HFF-Myc (cell line): Measurements from ENCODE around the gene SMTNL1.

Experiments
- DNase-seq: peaks from one replicate; pipeline ENCODE4 v3.0.0-alpha.2; 2011; ENCODE audit warnings: low read depth; ENCODE audit errors: extremely low read depth
- H3K4me3 ChIP-seq: replicated peaks from 2 replicates; pipeline ENCODE4 v1.5.1; 2011; ENCODE audit warnings: low read depth, mild to moderate bottlenecking, control low read depth, low read length
- CTCF ChIP-seq: IDR thresholded peaks from 2 replicates; pipeline ENCODE4 v1.5.1; 2012; ENCODE audit warnings: mild to moderate bottlenecking, low read depth, low read length, control low read depth; ENCODE audit errors: missing control alignments

Gene SMTNL1

GRCh38 chr11:57551941-57552340, 14.5 kb downstream of the SMTNL1 start:
- no peak for TF ChIP-seq CTCF
- no peak overlapping the region for H3K4me3 ChIP-seq
- no peak for DNase-seq

DNA sequence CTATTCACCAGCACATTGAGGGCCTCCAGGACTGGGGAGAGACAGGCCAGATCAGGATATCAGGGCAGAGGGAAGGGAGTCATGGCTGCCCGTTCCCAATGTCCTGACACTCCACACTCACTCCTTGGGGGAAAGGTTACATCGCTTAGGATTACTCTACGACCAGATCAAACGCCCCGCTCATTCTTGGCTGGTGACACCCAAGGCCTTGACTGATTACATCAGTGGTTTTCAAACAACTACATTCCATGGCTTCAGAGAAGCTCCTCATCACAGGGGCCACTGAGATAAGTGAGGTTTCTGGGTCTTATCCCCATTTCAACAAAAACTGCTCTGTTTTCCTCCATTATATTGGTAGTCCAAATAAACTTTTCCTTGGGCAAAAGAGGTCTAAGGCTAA, 15.1 kb downstream of the SMTNL1 start:
- DNase-seq, result no peak
- no peak for TF ChIP-seq CTCF
- no peak overlapping the region for H3K4me3 ChIP-seq

DNA sequence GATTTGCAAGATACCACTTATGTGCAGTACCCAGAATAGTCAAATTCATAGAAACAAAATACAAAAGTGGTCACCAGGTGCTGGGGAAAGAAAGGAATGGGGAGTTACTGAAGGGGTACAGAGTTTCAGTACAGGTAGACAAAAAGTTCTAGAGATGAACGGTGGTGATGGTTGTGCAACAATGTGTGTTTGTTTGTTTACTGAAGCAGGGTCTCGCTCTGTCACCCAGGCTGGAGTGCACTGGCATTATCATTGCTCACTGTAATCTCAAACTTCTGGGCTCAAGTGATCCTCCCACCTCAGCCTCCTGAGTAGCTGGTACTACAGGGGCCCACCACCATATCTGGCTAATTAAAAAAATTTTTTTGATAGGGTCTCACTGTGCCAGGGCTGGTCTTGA, 18.0 kb downstream of the SMTNL1 start:
- no peak for TF ChIP-seq CTCF
- H3K4me3 ChIP-seq, result no peak overlapping the region
- no peak for DNase-seq

- TF ChIP-seq CTCF, result no peak
- no peak overlapping the region for H3K4me3 ChIP-seq
- DNase-seq, result no peak
Measured at GRCh38 chr11:57556041-57556440, 18.6 kb downstream of the SMTNL1 start.

- H3K4me3 ChIP-seq, result no peak overlapping the region
- no peak for DNase-seq
- no peak for TF ChIP-seq CTCF
Measured at GRCh38 chr11:57560146-57560545, 22.8 kb downstream of the SMTNL1 start.

DNA sequence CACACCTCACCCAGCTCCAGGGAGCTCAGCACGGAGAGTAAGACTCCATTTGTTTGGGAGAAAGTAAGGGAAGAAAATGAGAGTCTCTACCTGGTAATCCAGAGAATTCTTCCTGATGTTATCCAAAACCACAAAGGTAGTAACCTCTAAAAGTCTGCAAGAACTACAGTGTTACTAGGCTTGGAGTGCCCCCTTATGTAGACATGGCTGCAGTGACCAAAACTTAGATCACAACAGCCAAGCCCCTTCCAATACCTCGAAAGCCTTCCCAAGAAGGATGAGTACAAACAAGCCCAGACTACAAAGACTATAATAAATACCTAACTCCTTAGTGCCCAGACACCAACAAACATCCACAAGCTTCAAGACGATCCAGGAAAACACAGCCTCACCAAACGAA, 25.2 kb downstream of the SMTNL1 start:
- DNase-seq, result no peak
- no peak for TF ChIP-seq CTCF

GRCh38 chr11:57566005-57566904, 28.9 kb downstream of the SMTNL1 start:
- TF ChIP-seq CTCF, result no peak
- no peak for DNase-seq
- H3K4me3 ChIP-seq, result peak overlapping the region; percentile 69

More for the DNA sequence above, 25.2 kb downstream of the SMTNL1 start:
- no peak overlapping the region for H3K4me3 ChIP-seq
